Urinary bladder (tissue), 4 donors: ENCODE data around the gene ZNF365. TPM values are rescaled to one million over a fixed set of nuclear protein-coding genes. Genes with fewer than 3 reads are reported as not detected.
"Not testable (repeated sequence)": the region's sequence is repeated elsewhere in the genome, so short reads cannot be mapped to it uniquely, and the experiment has no call there.

Experiments used
- DNase-seq: peaks from one replicate; pipeline ENCODE4 v3.0.0-alpha.2; 2015; ENCODE audit errors: extremely low spot score
- H3K27ac ChIP-seq: one replicate; pipeline ENCODE4 v1.5.1; 2013; ENCODE audit warnings: low read depth, mild to moderate bottlenecking, moderate library complexity
- H3K36me3 ChIP-seq: one replicate; pipeline ENCODE4 v1.6.1; 2013; ENCODE audit warnings: mild to moderate bottlenecking, moderate library complexity; ENCODE audit not compliant: insufficient read depth
- H3K4me1 ChIP-seq: one replicate; pipeline ENCODE4 v1.6.1; 2013; ENCODE audit warnings: mild to moderate bottlenecking, moderate library complexity; ENCODE audit not compliant: insufficient read depth
- H3K4me3 ChIP-seq: one replicate; pipeline ENCODE4 v1.5.1; 2013; ENCODE audit warnings: low read depth, low read length
- WGBS: extraction: QIAGEN DNeasy Blood & Tissue Kit; methylation state at CpG from one replicate; pipeline ENCODE4 v1.1.7; 2013; 5-methylcytosine and 5-hydroxymethylcytosine counted together
- polyA plus RNA-seq: library from polyadenylated mRNA; stranded (reverse); fragments of 200-250 nt; gene quantifications from one replicate; pipeline ENCODE4 v1.2.3, GENCODE V29; 2013
- total RNA-seq: library from RNA; depleted of rRNA; stranded (reverse); fragments of >200 nt; gene quantifications from one replicate; pipeline ENCODE4 v1.2.3, GENCODE V29; 2014
- donor health status: healthy with polysubstance abuse.
- donor health status: healthy.

ZNF365 gene
- total and polyA plus RNA-seq, 2 donors = 0.10 to 0.85 TPM

DNA sequence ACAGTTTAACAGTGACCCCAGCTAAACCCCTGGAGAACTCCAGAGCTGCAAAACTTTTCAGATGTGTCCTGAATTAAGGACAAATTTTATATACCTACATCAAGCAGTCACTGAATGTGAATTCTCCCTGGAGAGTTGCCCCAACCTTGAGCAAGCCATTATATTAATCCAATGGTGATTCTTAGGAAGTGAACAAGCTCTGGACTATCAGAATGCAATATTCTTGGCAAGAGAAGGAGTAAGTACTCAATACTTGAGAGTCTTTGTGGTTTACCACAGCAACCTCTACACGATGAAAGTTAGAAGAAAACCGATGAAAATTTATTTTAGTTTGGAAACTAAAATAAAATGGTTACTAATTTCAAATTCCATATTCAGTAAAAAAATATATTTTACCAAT lies 19.3 kb upstream of the ZNF365 start:
- Histone ChIP-seq H3K36me3 (no peaks in the 10 kb centered on the region), H3K27ac (no peak overlapping the region), H3K4me3 (no peak overlapping the region), H3K4me1 (no peaks in the 10 kb centered on the region)
- no peak for DNase-seq
- 91% methylated on average over 2 of the region's 2 CpGs for WGBS

DNA sequence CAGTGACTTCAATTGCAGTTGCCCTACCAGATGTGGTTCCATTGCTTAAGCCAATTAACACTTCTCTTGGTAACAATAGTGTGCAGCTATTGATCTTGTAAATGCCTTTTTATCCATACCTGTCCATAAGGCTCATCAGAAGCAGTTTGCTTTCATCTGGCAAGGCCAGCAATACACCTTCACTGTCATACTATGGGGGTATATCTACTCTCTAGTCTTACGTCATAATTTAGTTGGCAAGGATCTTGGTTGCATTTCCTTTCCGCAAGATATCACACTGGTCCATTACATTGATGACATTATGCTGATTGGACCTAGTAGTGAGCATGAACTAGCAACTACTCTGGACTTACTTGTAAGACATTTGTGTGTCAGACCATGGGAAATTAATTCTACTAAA lies 17.7 kb upstream of the ZNF365 start:
- WGBS = 92% methylated on average over 2 of the region's 2 CpGs
- Histone ChIP-seq H3K36me3 (no peaks in the 10 kb centered on the region), H3K4me3 (no peak overlapping the region), H3K4me1 (no peaks in the 10 kb centered on the region), H3K27ac (no peak overlapping the region)
- DNase-seq = no peak

- not testable (repeated sequence) for DNase-seq, H3K4me3 ChIP-seq, H3K4me1 ChIP-seq, H3K27ac ChIP-seq, H3K36me3 ChIP-seq
- 67% methylated on average over 2 of the region's 2 CpGs for WGBS
Observed at GRCh38 chr10:62358151-62358550, 16.0 kb upstream of the ZNF365 start.

- no peak for DNase-seq
- Histone ChIP-seq H3K36me3 (no peaks in the 10 kb centered on the region), H3K4me3 (peak overlapping the region; percentile 60), H3K27ac (no peak overlapping the region), H3K4me1 (peaks cover 1% of the 10 kb centered on the region)
- 31% methylated on average over 8 of the region's 8 CpGs for WGBS
Observed at GRCh38 chr10:62373639-62373994, 552 bp upstream of the ZNF365 start.

- Histone ChIP-seq H3K4me1 (peaks cover 1% of the 10 kb centered on the region), H3K4me3 (no peak overlapping the region), H3K36me3 (no peaks in the 10 kb centered on the region), H3K27ac (no peak overlapping the region)
- no peak for DNase-seq
- 67% methylated on average over 12 of the region's 12 CpGs for WGBS
Observed at GRCh38 chr10:62374862-62375710, 917 bp downstream of the ZNF365 start.

GRCh38 chr10:62376071-62377025 lies 2.2 kb downstream of the ZNF365 start:
- H3K4me1 ChIP-seq = peaks cover 1% of the 10 kb centered on the region
- H3K36me3 ChIP-seq = no peaks in the 10 kb centered on the region
- H3K27ac ChIP-seq = no peak overlapping the region
- WGBS = 85% methylated on average over 21 of the region's 21 CpGs
- no peak for DNase-seq
- no peak overlapping the region for H3K4me3 ChIP-seq

DNA sequence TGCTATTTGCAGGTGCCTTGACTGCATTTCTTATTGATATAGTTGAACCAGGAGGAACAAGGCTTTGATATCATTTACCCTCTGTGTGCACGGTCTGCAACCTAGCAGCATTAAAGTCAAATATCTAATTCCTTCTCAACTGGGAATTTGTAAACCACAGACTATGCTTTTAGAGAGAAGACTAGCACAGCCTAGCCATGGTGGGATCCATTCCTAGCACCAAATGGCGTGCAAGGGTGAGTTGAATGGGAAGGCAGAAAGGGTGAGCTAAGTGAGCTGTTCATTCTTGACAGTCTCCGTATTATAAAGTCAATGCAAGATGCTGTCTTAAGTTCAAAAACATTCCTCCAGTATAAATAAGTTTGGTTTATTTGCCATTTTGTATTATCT lies 2.9 kb downstream of the ZNF365 start:
- DNase-seq = no peak
- no peak overlapping the region for H3K27ac ChIP-seq
- WGBS = 74% methylated on average over 3 of the region's 3 CpGs
- peaks cover 1% of the 10 kb centered on the region for H3K4me1 ChIP-seq
- H3K36me3 ChIP-seq = no peaks in the 10 kb centered on the region
- H3K4me3 ChIP-seq = no peak overlapping the region

GRCh38 chr10:62377966-62378365 lies 3.8 kb downstream of the ZNF365 start:
- 88% methylated on average over 6 of the region's 6 CpGs for WGBS
- no peak overlapping the region for H3K27ac ChIP-seq
- H3K4me3 ChIP-seq = no peak overlapping the region
- H3K4me1 ChIP-seq = peaks cover 1% of the 10 kb centered on the region
- DNase-seq = no peak
- no peaks in the 10 kb centered on the region for H3K36me3 ChIP-seq

DNA sequence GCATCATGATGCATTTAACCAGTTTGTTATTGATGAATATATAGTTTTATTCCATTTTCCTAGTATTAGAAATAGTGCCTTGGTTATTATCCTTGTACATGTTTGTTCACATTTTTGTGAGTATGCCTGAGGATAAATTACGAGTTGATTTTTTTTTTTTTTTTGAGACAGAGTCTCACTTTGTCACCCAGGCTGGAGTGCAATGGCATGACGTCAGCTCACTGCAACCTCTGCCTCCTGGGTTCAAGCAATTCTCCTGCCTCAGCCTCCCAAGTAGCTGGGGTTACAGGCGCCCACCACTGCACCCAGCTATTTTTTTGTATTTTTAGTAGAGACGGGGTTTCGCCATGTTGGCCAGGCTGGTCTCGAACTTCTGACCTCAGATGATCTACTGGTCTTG lies 4.7 kb downstream of the ZNF365 start:
- not testable (repeated sequence) for DNase-seq, H3K4me3 ChIP-seq, H3K36me3 ChIP-seq, H3K4me1 ChIP-seq, H3K27ac ChIP-seq
- WGBS = 94% methylated on average over 6 of the region's 6 CpGs

GRCh38 chr10:62379394-62379793 lies 5.2 kb downstream of the ZNF365 start:
- H3K4me1 ChIP-seq = no peaks in the 10 kb centered on the region
- no peaks in the 10 kb centered on the region for H3K36me3 ChIP-seq
- WGBS = 76% methylated on average over 4 of the region's 4 CpGs
- no peak for DNase-seq
- no peak overlapping the region for H3K4me3 ChIP-seq
- no peak overlapping the region for H3K27ac ChIP-seq

- H3K36me3 ChIP-seq = no peaks in the 10 kb centered on the region
- H3K27ac ChIP-seq = no peak overlapping the region
- no peaks in the 10 kb centered on the region for H3K4me1 ChIP-seq
- DNase-seq = no peak
- H3K4me3 ChIP-seq = no peak overlapping the region
- 15% methylated on average over 1 of the region's 1 CpG for WGBS
Observed at GRCh38 chr10:62380016-62380415, 5.8 kb downstream of the ZNF365 start.

- Histone ChIP-seq H3K4me3 (no peak overlapping the region), H3K4me1 (no peaks in the 10 kb centered on the region), H3K36me3 (no peaks in the 10 kb centered on the region), H3K27ac (no peak overlapping the region)
- no peak for DNase-seq
- 78% methylated on average over 6 of the region's 6 CpGs for WGBS
Observed at GRCh38 chr10:62381385-62382102, 7.4 kb downstream of the ZNF365 start.

DNA sequence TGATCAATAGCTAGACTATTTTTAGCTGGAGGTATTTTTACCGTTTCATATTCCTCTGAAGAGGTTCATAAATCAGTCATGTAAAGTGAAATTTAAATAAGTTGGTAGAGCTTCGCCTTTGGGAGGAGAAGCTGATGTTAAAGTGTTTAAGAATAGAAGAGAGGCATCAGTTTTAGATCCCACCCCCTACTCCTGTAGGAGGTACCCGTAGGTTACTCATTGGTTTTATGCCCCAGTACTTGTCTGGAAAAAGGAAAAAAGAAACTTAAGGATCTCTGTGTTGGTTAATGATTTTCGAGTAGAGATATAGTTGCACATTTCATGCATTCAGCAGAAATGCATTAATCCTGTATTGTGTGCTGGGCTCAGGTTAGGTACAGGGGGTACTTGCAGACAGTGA lies 8.7 kb downstream of the ZNF365 start:
- WGBS = 83% methylated on average over 4 of the region's 4 CpGs
- no peak for DNase-seq
- Histone ChIP-seq H3K36me3 (no peaks in the 10 kb centered on the region), H3K4me1 (no peaks in the 10 kb centered on the region), H3K27ac (no peak overlapping the region), H3K4me3 (no peak overlapping the region)
